ENCODE results near the gene C4orf36.

Gene C4orf36

DNA sequence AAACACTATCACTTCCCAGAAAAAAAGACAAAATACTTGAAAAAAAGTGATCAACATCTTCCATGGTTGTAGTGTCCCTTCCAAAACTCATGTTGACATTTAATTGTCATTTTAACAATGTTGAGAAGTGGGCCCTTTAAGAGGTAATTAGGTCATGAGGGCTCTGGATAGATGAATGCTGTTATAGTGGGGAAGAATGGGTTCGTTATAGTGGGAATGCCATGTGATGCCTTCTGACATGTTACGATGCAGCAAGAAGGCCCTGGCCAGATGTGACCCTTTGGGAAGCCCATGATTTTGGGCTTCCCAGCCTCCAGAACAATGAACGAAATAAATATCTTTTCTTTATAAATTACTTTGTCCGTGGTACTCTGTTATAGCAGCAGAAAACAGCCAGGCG lies 39.0 kb downstream of the C4orf36 start:
- DNase-seq, result no peak

DNA sequence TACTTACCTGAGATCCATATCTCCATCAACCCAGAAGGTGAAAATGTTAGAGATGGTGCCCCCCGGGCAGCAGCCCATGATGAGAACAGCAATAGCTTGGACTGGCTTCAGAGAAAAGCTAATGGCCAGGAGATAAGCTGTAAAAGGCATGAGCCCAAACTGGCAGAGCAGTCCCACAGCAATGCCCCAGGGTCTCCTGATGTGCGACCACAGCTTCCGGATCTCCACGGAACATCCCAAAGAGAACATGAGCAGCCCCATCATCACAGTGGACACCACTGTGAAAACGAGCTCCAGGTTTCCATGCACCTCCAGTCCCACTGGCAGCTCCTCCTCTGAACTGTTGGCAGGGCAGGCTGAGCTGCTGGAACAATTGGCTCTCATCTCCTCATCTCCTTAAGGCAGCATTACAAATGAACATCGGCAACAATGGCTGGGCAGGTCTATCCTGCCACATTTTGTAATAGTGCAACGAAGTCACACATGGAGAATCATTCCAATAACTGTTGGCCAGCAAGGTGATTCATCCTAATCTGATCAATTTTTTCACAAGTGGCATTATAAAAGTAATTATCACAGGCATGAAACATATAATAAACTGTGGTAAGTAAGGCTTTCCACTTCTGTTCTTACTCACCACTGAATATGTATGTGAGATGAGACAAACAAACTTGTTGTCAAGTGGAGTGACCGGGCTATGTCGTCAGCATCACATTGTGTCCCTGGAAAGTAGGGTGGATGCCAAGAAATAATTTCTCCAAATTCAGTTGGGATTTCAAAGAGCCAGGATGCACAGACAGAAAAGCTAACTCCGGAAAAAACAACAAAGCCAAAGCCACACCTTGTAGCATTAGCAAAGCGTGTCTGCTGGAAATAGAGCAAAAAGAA lies 43.2 kb downstream of the C4orf36 start, which contains the start of gene SLC10A6:
SLC10A6 (minus strand) TSS at position 653 of the 888 bp plus-strand sequence; CDS start at position 384, 269 bp downstream.
- no peak for DNase-seq

GRCh38 chr4:86848136-86848535 lies 44.1 kb downstream of the C4orf36 start:
- no peak for DNase-seq

DNA sequence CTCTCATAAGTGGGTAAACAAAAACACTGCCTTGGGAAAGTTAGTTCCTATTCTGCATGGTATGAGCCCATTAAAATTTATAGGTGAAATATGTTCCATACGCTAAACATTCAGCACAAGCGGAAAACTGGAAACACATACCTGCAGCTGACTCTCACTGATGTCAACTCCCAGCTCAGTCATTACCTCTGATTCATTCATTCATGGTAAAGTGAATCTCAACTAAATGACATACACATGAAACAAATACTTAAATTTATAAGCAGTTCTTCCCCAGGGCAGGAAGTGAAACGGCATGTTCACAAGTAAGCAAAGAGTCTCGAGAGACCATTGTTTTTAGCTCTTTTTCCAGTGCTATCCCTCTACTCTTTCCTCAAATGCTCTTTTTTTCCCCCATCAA lies 44.7 kb downstream of the C4orf36 start:
- no peak for DNase-seq

- no peak for DNase-seq
These were observed 45.3 kb downstream of the C4orf36 start for GRCh38 chr4:86846921-86847320.

- no peak for DNase-seq
These were observed 46.6 kb downstream of the C4orf36 start for GRCh38 chr4:86845593-86845992.

DNA sequence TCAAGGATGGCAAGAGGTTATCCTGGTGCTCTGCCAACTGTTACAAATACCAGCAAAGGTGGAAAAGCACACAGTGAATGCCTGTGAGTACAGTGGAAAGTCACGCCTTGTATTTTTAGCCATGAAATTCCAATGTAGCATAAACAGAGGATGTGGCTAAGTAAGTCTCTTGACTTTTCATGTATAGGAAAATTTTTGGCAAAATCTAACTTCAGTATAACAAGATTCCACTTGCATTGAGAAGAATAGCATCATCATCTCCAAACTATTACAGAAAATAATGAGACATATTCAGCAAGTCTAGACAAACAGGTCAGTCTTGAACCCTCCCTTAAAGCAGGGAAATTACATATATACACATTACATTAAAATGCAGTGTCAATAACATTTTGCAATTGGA lies 50.9 kb downstream of the C4orf36 start:
- DNase-seq, result no peak

GRCh38 chr4:86840858-86841257 lies 51.4 kb downstream of the C4orf36 start:
- no peak for DNase-seq

DNA sequence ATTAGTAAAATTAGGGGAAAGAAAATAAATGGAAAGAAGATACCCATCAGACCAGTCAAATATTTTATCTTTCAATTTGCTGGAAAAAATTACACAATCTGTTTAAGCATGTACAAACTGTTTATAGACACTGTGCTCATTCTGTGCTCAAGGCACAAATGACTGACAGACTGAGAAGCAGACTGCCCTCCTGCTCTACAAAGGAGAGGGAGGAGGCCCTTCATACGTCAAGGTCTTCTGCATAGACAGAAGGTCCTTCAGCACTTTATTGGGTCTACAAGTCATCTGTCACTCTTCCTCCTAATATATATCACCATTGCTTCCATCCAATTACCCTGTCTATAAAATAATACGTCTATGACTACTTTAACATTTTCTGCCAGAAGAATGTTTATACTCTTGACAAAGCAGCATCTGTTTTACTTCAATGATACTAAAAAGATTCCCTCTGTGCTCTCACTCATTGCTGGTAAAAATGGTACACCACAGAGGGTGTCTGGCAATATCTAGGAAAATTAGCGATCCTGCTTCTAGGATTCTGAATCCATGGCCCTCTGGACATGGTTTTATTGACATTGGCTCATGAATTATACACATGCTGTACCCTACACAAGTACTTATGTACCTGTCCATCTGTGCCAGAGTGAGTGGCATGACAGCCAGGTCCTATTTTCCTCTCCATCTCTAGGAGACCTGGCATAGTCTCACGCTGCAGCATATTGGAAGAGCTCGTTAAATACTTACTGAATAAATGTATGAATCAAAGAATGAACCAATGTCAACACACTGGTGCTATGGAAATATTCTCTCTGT lies 54.3 kb downstream of the C4orf36 start:
- DNase-seq, result no peak

- no peak for DNase-seq
These were observed 56.5 kb downstream of the C4orf36 start for GRCh38 chr4:86835677-86836076.

DNA sequence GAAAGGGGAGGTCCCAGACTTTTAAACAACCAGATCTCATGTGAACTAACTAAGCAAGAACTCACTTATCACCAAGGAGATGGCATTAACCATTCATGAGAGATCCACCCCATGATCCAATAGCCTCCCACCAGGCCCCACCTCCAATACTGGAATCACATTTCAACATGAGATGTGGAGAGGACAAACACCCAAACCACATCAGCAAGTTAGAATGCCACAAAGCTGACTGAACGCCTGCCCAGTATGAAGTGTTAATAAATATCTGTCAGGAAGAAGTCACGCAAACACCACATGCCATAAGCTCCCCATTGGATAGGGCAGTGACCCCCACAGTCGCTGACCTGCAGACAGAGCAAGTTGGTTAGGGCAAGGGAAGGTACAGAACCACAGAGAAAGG lies 57.3 kb downstream of the C4orf36 start:
- no peak for DNase-seq

GRCh38 chr4:86833615-86834014 lies 58.6 kb downstream of the C4orf36 start:
- DNase-seq, result no peak

- no peak for DNase-seq
These were observed 60.7 kb downstream of the C4orf36 start for GRCh38 chr4:86831262-86832130.

Measured in activated CD4-positive, alpha-beta T cell treated with anti-CD3 and anti-CD28 coated beads, Interleukin-2, amount 50 U/mL, for 48 hours (primary cell).